IPS-18c (cell line): Measurements from ENCODE around the gene ZMYM2.

Experiments
- H3K4me3 ChIP-seq: 2 replicates; pipeline ENCODE4 v1.7.0; 2013; ENCODE audit warnings: low read depth, mild to moderate bottlenecking, low read length, moderate library complexity; ENCODE audit not compliant: insufficient read depth
- H3K9me3 ChIP-seq: one replicate; pipeline ENCODE4 v1.6.1; 2013; ENCODE audit warnings: mild to moderate bottlenecking, low read length, moderate library complexity; ENCODE audit not compliant: control insufficient read depth, insufficient read depth

Gene ZMYM2

GRCh38 chr13:20136781-20137703, 178.5 kb downstream of the ZMYM2 start:
- H3K4me3 ChIP-seq: no peak overlapping the region

GRCh38 chr13:20137875-20138274, 179.3 kb downstream of the ZMYM2 start:
- H3K9me3 ChIP-seq: no peaks in the 10 kb centered on the region
- no peak overlapping the region for H3K4me3 ChIP-seq

More at GRCh38 chr13:20136781-20137703, 178.5 kb downstream of the ZMYM2 start:
- H3K9me3 ChIP-seq: no peaks in the 10 kb centered on the region

- Histone ChIP-seq H3K4me3 (no peak overlapping the region), H3K9me3 (no peaks in the 10 kb centered on the region)
Observed at GRCh38 chr13:20140487-20140886, 182.0 kb downstream of the ZMYM2 start.
